Endothelial cell (in vitro differentiated cells): ENCODE results near the gene UBE2L6. TPM values are rescaled to one million over a fixed set of nuclear protein-coding genes. Genes with fewer than 3 reads are reported as not detected.

ENCODE experiments used
- DNase-seq: peaks from one replicate; pipeline ENCODE4 v3.0.0; 2021; ENCODE audit warnings: low spot score
- H3K27ac Mint-ChIP-seq: one replicate; pipeline ENCODE4 v1.8.0; 2021; ENCODE audit warnings: mixed read lengths, inconsistent platforms; ENCODE audit not compliant: unreplicated experiment
- H3K27me3 Mint-ChIP-seq: one replicate; pipeline ENCODE4 v1.8.0; 2021; ENCODE audit warnings: mild to moderate bottlenecking, moderate library complexity, mixed read lengths, inconsistent platforms; ENCODE audit not compliant: unreplicated experiment
- H3K36me3 Mint-ChIP-seq: one replicate; pipeline ENCODE4 v1.8.0; 2021; ENCODE audit warnings: mild to moderate bottlenecking, low read depth, mixed read lengths, inconsistent platforms; ENCODE audit not compliant: unreplicated experiment
- H3K4me1 Mint-ChIP-seq: one replicate; pipeline ENCODE4 v1.8.0; 2021; ENCODE audit warnings: mild to moderate bottlenecking, mixed read lengths, inconsistent platforms; ENCODE audit not compliant: unreplicated experiment
- H3K4me3 Mint-ChIP-seq: one replicate; pipeline ENCODE4 v1.8.0; 2021; ENCODE audit warnings: mild to moderate bottlenecking, mixed read lengths, inconsistent platforms; ENCODE audit not compliant: unreplicated experiment
- H3K9me3 Mint-ChIP-seq: one replicate; pipeline ENCODE4 v1.8.0; 2021; ENCODE audit warnings: mixed read lengths, inconsistent platforms; ENCODE audit not compliant: unreplicated experiment
- total RNA-seq: library from RNA; stranded (reverse); fragmentation: NEBNext Ultra II Directional; extraction: Animal tissue kit (Norgen Biotek cat#: 25700); gene quantifications from one replicate; pipeline ENCODE4 v1.2.1, GENCODE V29; 2021; ENCODE audit not compliant: unreplicated experiment
- TF ChIP-seq, protein P1 (sequence below): fragments of 200-600 bp; sonication (generic); IDR thresholded peaks from one replicate; pipeline ENCODE4 v1.5.0; 2021; ENCODE audit warnings: antibody characterized with exemption; ENCODE audit not compliant: unreplicated experiment

UBE2L6 gene
- total RNA-seq, 1 donor from 2014 or later = 56.2 TPM

DNA sequence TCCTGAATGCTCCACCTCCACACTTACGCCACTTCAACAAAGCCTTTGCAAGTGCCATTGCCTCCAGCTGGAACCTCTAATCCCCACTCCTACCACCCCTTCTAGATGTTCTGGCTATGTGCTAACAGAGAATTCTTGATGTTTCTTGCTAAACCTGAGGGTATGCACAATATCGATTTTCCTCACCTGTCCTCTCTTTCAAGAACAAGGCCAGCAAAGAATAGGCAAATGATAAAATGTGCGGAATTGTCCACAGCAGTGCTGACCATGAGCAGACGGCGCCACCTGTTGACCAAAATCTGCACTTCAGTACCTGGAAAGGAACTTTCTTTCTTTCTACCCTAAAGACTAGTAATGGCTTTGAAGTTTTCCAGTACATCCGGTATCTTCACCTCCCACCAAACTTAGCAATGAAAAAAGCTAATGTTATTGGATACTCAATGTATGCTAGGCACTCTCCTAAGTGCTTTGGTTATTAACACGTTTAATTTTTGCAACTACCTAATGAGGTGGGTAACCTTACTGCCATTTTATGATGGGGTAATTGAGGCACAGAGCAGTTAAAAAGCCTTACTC, 40.3 kb downstream of the UBE2L6 start:
- Mint-ChIP-seq H3K9me3 (no peaks in the 10 kb centered on the region), H3K4me3 (no peak overlapping the region), H3K36me3 (peaks cover 7% of the 10 kb centered on the region), H3K27me3 (peaks cover 5% of the 10 kb centered on the region), H3K27ac (no peak overlapping the region), H3K4me1 (peaks cover 16% of the 10 kb centered on the region)
- TF ChIP-seq, protein P1, sequence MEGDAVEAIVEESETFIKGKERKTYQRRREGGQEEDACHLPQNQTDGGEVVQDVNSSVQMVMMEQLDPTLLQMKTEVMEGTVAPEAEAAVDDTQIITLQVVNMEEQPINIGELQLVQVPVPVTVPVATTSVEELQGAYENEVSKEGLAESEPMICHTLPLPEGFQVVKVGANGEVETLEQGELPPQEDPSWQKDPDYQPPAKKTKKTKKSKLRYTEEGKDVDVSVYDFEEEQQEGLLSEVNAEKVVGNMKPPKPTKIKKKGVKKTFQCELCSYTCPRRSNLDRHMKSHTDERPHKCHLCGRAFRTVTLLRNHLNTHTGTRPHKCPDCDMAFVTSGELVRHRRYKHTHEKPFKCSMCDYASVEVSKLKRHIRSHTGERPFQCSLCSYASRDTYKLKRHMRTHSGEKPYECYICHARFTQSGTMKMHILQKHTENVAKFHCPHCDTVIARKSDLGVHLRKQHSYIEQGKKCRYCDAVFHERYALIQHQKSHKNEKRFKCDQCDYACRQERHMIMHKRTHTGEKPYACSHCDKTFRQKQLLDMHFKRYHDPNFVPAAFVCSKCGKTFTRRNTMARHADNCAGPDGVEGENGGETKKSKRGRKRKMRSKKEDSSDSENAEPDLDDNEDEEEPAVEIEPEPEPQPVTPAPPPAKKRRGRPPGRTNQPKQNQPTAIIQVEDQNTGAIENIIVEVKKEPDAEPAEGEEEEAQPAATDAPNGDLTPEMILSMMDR = peak; percentile 91
- DNase-seq = peak; percentile 77

DNA sequence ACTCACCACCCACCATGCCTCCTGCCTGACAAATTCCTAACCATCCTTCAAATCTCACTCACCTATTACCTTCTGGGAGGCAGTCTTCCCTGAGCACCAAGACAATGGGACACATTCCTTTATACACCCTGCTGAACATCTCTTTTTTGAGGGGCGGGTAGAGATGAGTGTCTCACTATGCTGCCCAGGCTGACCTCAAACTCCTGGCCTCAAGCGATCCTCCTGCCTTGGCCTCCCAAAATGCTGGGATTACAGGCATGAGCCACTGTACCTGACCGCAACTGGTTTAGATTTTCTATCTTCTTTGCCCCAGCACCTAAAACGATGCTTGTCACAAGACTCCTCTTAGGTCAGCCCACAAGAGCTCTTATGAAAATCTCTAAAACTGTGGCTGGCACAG, 44.1 kb downstream of the UBE2L6 start:
- Mint-ChIP-seq H3K36me3 (peaks cover 7% of the 10 kb centered on the region), H3K4me3 (no peak overlapping the region), H3K27me3 (peaks cover 2% of the 10 kb centered on the region), H3K9me3 (no peaks in the 10 kb centered on the region), H3K4me1 (no peaks in the 10 kb centered on the region), H3K27ac (no peak overlapping the region)
- DNase-seq = no peak
- TF ChIP-seq, protein P1 = no peak

DNA sequence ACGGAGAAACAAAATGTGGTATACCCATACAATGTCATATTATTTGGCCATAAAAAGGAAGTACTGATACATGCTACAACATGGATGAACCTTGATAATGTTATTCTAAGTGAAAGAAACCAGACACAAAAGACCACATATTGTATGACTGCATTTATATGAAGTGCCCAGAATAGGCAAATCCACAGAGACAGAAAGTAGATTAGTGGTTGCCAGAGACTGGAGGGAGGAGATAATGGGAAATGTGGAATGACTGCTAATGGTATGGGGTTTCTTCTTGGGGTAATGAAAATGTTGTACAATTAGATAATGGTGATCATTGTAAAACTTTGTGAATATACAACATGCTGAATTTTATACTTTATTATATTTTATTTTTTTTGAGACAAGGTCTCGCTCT, 46.4 kb downstream of the UBE2L6 start:
- Mint-ChIP-seq H3K27me3 (peaks cover 2% of the 10 kb centered on the region), H3K9me3 (no peaks in the 10 kb centered on the region), H3K36me3 (peaks cover under 1% of the 10 kb centered on the region), H3K4me1 (no peaks in the 10 kb centered on the region), H3K27ac (no peak overlapping the region), H3K4me3 (no peak overlapping the region)
- TF ChIP-seq, protein P1 = no peak
- no peak for DNase-seq

DNA sequence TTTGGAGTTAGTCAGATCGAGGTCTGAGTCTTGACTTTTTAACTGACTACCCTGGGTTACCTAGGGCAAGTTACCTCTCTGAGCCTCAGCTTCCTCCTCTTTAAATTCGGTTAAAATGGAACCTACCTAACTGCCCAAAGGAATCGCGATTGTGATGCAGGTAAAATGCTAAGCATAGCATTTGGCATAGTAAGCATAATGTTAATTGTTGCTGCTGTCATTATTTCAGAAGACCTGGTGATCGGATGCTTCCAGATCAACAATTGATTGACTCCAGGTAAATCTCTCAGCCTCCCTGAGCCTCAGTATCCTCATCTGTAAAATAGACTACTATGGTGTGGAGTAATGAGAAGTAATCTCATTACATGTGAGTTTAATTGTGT, 51.4 kb downstream of the UBE2L6 start:
- TF ChIP-seq, protein P1 = no peak
- Mint-ChIP-seq H3K36me3 (peaks cover 11% of the 10 kb centered on the region), H3K4me1 (peaks cover 3% of the 10 kb centered on the region), H3K27ac (peak overlapping the region; percentile 80), H3K27me3 (peaks cover 14% of the 10 kb centered on the region), H3K4me3 (peak overlapping the region; percentile 97), H3K9me3 (no peaks in the 10 kb centered on the region)
- DNase-seq = no peak

DNA sequence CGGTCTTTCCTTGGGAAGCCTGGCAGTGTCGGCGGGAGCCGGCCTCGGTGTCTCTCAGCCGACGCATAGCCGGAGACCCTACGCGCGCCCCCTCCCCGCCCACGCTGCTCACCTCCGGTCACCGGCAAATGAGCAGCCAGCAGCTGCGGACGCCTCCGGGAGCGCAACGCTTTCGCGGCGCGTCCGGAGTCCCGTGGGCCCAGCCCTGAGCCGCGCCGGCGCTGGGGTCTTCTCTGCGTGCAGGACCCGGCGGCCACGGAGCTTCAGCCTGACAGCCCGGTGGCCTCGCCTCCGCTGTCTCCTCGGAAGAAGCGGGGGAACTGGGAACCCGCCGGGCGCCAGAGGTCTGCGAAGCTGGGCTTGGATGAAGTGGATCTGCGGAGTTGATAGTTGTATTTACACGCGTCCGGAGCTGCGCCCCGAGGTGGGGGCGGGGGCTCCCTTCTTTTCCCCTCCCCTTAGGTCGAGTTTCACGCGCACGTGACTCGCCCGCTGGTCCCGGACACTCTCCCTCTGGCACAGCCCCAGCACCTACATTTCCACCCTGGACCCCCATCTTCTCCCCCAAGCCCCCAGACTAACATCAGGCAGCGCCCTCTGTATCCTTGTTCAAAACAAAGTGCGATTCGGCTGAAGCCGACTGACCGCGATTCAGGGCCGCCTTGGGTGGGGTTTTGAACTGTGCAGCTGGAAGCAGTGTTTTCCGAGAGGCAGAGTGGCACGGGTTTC, 52.0 kb downstream of the UBE2L6 start, which contains the start of gene SLC43A1:
TSS of gene SLC43A1 (minus strand) at position 371 of the 729 bp plus-strand sequence. CDS start 1,591 bp downstream, outside the sequence.
- H3K4me3 Mint-ChIP-seq = peak within 1 kb of the TSS; percentile 97
- H3K9me3 Mint-ChIP-seq = no peaks in the 10 kb centered on the region
- H3K27me3 Mint-ChIP-seq = peaks cover 14% of the 10 kb centered on the region
- peak; percentile 38 for DNase-seq
- H3K27ac Mint-ChIP-seq = peak within 1 kb of the TSS; percentile 80
- TF ChIP-seq, protein P1 = no peak
- peaks cover 3% of the 10 kb centered on the region for H3K4me1 Mint-ChIP-seq
- peaks cover 11% of the 10 kb centered on the region for H3K36me3 Mint-ChIP-seq
